Smooth muscle cell (in vitro differentiated cells): ENCODE measurements around the gene TAF10. TPM values are rescaled to one million over a fixed set of nuclear protein-coding genes. Genes with fewer than 3 reads are reported as not detected.

ENCODE experiments used
- DNase-seq: peaks from one replicate; lab custom pipeline; 2025; ENCODE audit not compliant: unreplicated experiment; lab: John Stamatoyannopoulos, UW
- H2AFZ ChIP-seq: fragments of 200-600 bp; sonication (generic); 2 replicates; pipeline ENCODE4 v1.6.0; 2016; ENCODE audit warnings: antibody characterized with exemption, low read depth, mild to moderate bottlenecking
- H3F3A ChIP-seq: fragments of 200-600 bp; sonication (generic); 2 replicates; pipeline ENCODE4 v1.6.0; 2017; ENCODE audit warnings: antibody characterized with exemption, low read depth
- H3K27ac ChIP-seq: fragments of 200-600 bp; sonication (generic); 2 replicates; pipeline ENCODE4 v1.5.1; 2016; ENCODE audit warnings: low read depth, mild to moderate bottlenecking
- H3K27me3 ChIP-seq: fragments of 200-600 bp; sonication (generic); 2 replicates; pipeline ENCODE4 v1.6.1; 2016; ENCODE audit warnings: low read depth, mild to moderate bottlenecking
- H3K36me3 ChIP-seq: fragments of 200-600 bp; sonication (generic); 2 replicates; pipeline ENCODE4 v1.5.1; 2016; ENCODE audit warnings: low read depth
- H3K4me1 ChIP-seq: fragments of 200-600 bp; sonication (generic); 2 replicates; pipeline ENCODE4 v1.5.1; 2016; ENCODE audit warnings: low read depth
- H3K4me2 ChIP-seq: fragments of 200-600 bp; sonication (generic); 2 replicates; pipeline ENCODE4 v1.6.0; 2016; ENCODE audit warnings: mild to moderate bottlenecking
- H3K4me3 ChIP-seq: fragments of 200-600 bp; sonication (generic); 2 replicates; pipeline ENCODE4 v1.5.1; 2016; ENCODE audit warnings: mild to moderate bottlenecking
- H3K79me2 ChIP-seq: fragments of 200-600 bp; sonication (generic); 2 replicates; pipeline ENCODE4 v1.6.0; 2016; ENCODE audit warnings: low read depth, mild to moderate bottlenecking
- H3K9ac ChIP-seq: fragments of 200-600 bp; sonication (generic); 2 replicates; pipeline ENCODE4 v1.6.0; 2016; ENCODE audit warnings: low read depth
- H3K9me3 ChIP-seq: fragments of 200-600 bp; sonication (generic); replicated peaks from 2 replicates; pipeline ENCODE4 v1.5.1; 2016; ENCODE audit warnings: low read depth
- H4K20me1 ChIP-seq: fragments of 200-600 bp; sonication (generic); 2 replicates; pipeline ENCODE4 v1.6.0; 2016; ENCODE audit warnings: low read depth
- WGBS: methylation state at CpG from one replicate; pipeline ENCODE4 v1.1.7; 2016; ENCODE audit warnings: low lambda C conversion rate; 5-methylcytosine and 5-hydroxymethylcytosine counted together
- polyA plus RNA-seq: library from polyadenylated mRNA; unstranded; fragments of >200 nt; fragmentation: Nextera tagmentation; extraction: Ambion mirVana; gene quantifications from 2 replicates; pipeline ENCODE4 v1.2.1, GENCODE V29; 2016
- total RNA-seq: library from RNA; depleted of rRNA; stranded (reverse); fragments of >200 nt; gene quantifications from 2 replicates; pipeline ENCODE4 v1.2.3, GENCODE V29; 2014
- TF ChIP-seq, protein P1 (sequence below): fragments of 200-600 bp; sonication (generic); IDR thresholded peaks from 2 replicates; pipeline ENCODE4 v1.5.1; 2017; ENCODE audit warnings: borderline replicate concordance, mild to moderate bottlenecking, antibody characterized with exemption; ENCODE audit not compliant: insufficient read depth, poor library complexity, severe bottlenecking

Gene TAF10
- total and polyA plus RNA-seq, 2 experiments from 2014 or later: 83.3 to 373 TPM

DNA sequence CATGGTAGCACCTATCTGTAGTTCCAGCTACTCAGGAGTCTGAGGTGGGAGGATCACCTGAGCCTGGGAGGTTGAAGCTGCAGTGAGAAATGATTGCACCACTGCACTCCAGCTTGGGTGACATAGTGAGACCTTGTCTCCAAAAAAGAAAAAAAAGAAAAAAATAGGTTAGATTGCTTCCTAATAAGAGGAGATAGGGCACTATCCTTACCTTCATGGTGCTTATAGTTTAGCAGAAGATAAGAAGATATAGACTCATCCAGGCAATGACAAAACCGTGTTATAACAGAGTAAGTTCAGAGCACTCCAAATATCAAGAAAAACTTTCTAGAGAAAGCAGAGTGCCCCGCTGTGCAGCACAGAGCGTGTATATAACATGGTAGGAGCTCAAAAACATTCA, 50.7 kb downstream of the TAF10 start:
- Histone ChIP-seq H4K20me1 (no peaks in the 10 kb centered on the region), H3K79me2 (no peaks in the 10 kb centered on the region), H3K36me3 (no peaks in the 10 kb centered on the region), H3K9me3 (no peaks in the 10 kb centered on the region), H3K27ac (no peak overlapping the region), H3K9ac (no peak overlapping the region), H3K4me1 (no peaks in the 10 kb centered on the region), H3F3A (no peaks in the 10 kb centered on the region), H3K27me3 (no peaks in the 10 kb centered on the region), H3K4me2 (no peak overlapping the region), H2AFZ (no peak overlapping the region), H3K4me3 (no peak overlapping the region)
- TF ChIP-seq, protein P1, sequence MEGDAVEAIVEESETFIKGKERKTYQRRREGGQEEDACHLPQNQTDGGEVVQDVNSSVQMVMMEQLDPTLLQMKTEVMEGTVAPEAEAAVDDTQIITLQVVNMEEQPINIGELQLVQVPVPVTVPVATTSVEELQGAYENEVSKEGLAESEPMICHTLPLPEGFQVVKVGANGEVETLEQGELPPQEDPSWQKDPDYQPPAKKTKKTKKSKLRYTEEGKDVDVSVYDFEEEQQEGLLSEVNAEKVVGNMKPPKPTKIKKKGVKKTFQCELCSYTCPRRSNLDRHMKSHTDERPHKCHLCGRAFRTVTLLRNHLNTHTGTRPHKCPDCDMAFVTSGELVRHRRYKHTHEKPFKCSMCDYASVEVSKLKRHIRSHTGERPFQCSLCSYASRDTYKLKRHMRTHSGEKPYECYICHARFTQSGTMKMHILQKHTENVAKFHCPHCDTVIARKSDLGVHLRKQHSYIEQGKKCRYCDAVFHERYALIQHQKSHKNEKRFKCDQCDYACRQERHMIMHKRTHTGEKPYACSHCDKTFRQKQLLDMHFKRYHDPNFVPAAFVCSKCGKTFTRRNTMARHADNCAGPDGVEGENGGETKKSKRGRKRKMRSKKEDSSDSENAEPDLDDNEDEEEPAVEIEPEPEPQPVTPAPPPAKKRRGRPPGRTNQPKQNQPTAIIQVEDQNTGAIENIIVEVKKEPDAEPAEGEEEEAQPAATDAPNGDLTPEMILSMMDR: no peak
- DNase-seq: no peak
- 98% methylated on average over 3 of the region's 3 CpGs for WGBS

Other genes starting within 250 kb of the TAF10 start
- gene SMPD1, start 221.7 kb downstream of the TAF10 start, total RNA-seq: 40.2 and 57.3 TPM in 2 replicates
- 50.0 and 56.6 TPM in 2 replicates for gene SMPD1, start 221.7 kb downstream of the TAF10 start, polyA plus RNA-seq
- 31.1 and 36.7 TPM in 2 replicates for gene APBB1, start 193.1 kb downstream of the TAF10 start, total RNA-seq
- 59.2 and 64.2 TPM in 2 replicates for gene APBB1, start 193.1 kb downstream of the TAF10 start, polyA plus RNA-seq
- gene HPX, start 171.2 kb downstream of the TAF10 start, total RNA-seq: 0.40 and 3.5 TPM in 2 replicates
- gene HPX, start 171.2 kb downstream of the TAF10 start, polyA plus RNA-seq: 1.1 and 2.6 TPM in 2 replicates
- gene TRIM3, start 138.3 kb downstream of the TAF10 start, total RNA-seq: 14.0 and 14.9 TPM in 2 replicates
- 25.5 and 36.0 TPM in 2 replicates for gene TRIM3, start 138.3 kb downstream of the TAF10 start, polyA plus RNA-seq
- gene ARFIP2, start 130.9 kb downstream of the TAF10 start, total RNA-seq: 61.6 and 61.9 TPM in 2 replicates
- 84.0 and 88.6 TPM in 2 replicates for gene ARFIP2, start 130.9 kb downstream of the TAF10 start, polyA plus RNA-seq
- gene TIMM10B, start 130.7 kb downstream of the TAF10 start, total RNA-seq: 37.0 and 46.7 TPM in 2 replicates
- 29.1 and 43.6 TPM in 2 replicates for gene TIMM10B, start 130.7 kb downstream of the TAF10 start, polyA plus RNA-seq
- 9.1 and 13.3 TPM in 2 replicates for gene DNHD1, start 114.9 kb downstream of the TAF10 start, total RNA-seq
- gene DNHD1, start 114.9 kb downstream of the TAF10 start, polyA plus RNA-seq: 5.5 and 5.9 TPM in 2 replicates
- gene RRP8, start 8.6 kb downstream of the TAF10 start, total RNA-seq: 10.2 and 13.5 TPM in 2 replicates
- 23.5 and 24.9 TPM in 2 replicates for gene RRP8, start 8.6 kb downstream of the TAF10 start, polyA plus RNA-seq
- gene ILK, start 8.4 kb downstream of the TAF10 start, total RNA-seq: 138 and 166 TPM in 2 replicates
- 236 and 238 TPM in 2 replicates for gene ILK, start 8.4 kb downstream of the TAF10 start, polyA plus RNA-seq
- 21.6 and 37.3 TPM in 2 replicates for gene TPP1, start 7.2 kb upstream of the TAF10 start, total RNA-seq
- gene TPP1, start 7.2 kb upstream of the TAF10 start, polyA plus RNA-seq: 54.1 and 55.4 TPM in 2 replicates
- 25.1 and 34.2 TPM in 2 replicates for gene DCHS1, start 43.6 kb upstream of the TAF10 start, total RNA-seq
- gene DCHS1, start 43.6 kb upstream of the TAF10 start, polyA plus RNA-seq: 21.0 and 24.5 TPM in 2 replicates
- gene MRPL17, start 71.1 kb upstream of the TAF10 start, total RNA-seq: 64.0 and 132 TPM in 2 replicates
- gene MRPL17, start 71.1 kb upstream of the TAF10 start, polyA plus RNA-seq: 77.4 and 98.4 TPM in 2 replicates
- gene OR2AG2, start 159.8 kb upstream of the TAF10 start, total RNA-seq: 0.13 and 0.72 TPM in 2 replicates
- 0.23 TPM in 1 of 2 replicates, not detected in the other for gene OR2AG2, start 159.8 kb upstream of the TAF10 start, polyA plus RNA-seq
- gene OR2AG1, start 170.8 kb upstream of the TAF10 start, total RNA-seq: not detected in 2 replicates
- not detected in 2 replicates for gene OR2AG1, start 170.8 kb upstream of the TAF10 start, polyA plus RNA-seq
- gene OR6A2, start 187.5 kb upstream of the TAF10 start, total RNA-seq: 0.18 and 0.40 TPM in 2 replicates
- not detected in 2 replicates for gene OR6A2, start 187.5 kb upstream of the TAF10 start, polyA plus RNA-seq
- not detected in 2 replicates for gene OR10A5, start 233.5 kb upstream of the TAF10 start, total RNA-seq
- gene OR10A5, start 233.5 kb upstream of the TAF10 start, polyA plus RNA-seq: 0.17 TPM in 1 of 2 replicates, not detected in the other